ENCODE measurements around the gene GATA6.
A peak's percentile ranks its signal among the peaks of the same experiment; 100 is the strongest.
"Not testable (repeated sequence)": the region's sequence is repeated elsewhere in the genome, so short reads cannot be mapped to it uniquely, and the experiment has no call there.

GATA6 gene

DNA sequence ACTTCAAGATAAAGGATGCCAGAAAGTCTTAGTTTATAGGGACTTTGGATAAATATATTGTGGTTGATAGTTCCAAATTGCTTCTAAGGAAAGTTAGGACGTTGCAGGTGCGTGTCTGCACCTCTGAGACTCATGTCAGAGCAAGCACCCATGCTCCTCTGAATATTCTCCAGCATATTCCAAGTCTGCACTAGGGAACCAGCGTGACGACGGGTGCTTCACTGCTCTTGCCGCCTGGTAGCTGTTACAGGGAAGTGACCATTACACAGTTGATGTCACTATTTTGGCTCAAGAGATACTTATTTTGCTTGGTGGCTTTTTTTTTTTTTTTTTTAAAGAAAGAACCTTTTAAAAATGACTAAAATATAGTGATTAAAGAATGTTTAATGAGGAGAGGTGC lies 35.6 kb downstream of the GATA6 start:
- no peak for DNase-seq (ENCODE audit: low read depth)

DNA sequence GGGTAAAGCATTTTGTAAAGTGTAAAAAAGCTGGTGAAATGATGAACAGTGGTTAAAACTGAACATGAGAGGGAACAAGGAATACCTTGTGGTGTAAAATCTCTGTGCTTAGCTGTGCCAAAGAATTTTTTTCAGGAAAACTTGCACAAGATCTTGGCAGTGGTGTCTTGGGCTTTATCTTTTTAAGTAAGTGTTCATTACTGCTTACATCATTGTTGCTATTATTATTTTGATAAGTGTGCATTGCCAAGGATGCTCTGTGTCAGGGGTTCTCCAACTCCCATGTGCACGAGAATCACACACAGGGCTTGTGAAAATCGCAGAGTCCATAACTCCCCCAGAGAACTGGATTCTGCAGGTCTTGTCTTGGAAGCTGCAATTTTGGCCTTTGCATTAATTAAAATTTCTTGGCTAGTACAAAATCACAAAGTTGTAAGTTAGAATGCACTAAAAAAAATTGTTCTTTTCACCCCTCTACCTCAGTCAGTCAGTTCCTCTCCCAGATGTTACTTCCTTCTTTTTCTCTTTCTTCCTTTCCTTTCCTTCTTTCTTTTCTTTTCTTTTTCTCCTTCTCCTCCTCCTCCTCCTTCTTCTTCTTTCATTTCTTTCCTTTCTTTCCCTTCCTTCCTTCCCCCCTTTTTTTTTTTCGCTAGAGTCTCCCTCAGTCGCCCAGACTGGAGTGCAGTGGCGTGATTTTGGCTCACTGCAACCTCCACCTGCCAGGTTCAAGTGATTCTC lies 37.8 kb downstream of the GATA6 start:
- DNase-seq (ENCODE audit: low read depth): no peak

DNA sequence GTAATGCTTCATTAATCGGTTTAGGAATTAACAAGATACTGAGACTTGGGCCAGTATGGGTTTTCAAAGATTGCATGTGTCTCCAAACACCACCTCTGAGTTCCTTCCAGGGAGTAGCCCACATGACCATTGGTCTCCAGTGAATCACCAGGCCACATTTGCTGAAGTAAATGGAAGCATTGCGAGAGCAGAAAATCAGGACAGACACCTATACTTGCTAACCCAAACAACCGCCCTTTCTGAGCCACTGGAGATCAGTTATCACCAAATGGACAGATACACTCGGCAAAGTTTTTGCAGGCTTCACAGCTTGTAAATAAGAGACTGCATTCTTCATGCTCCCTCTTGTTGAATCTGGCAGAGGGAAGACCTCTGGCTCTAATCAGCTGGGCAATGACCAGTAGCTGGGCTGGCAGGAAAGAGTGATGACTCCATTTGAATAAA lies 40.9 kb downstream of the GATA6 start:
- DNase-seq (ENCODE audit: low read depth): no peak

DNA sequence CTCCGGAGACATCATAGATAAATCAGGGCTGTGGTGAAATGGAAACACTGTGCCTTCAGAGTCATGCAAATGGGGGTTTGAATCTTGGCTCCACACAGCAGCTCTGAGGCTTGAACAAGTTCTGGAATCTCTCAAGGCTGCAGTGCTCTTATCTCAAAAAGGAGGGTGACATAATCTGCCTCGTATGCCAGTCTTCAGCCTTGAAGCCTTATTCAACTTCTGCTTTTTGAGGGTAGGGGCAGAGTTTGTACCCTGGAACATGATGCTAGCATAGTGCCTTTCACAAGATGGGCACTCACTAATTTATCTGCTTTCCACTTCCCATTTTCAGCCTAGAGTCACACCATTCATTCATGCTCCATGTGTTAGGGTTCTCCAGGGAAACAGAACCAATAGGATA lies 42.3 kb downstream of the GATA6 start:
- no peak for DNase-seq (ENCODE audit: low read depth)

DNA sequence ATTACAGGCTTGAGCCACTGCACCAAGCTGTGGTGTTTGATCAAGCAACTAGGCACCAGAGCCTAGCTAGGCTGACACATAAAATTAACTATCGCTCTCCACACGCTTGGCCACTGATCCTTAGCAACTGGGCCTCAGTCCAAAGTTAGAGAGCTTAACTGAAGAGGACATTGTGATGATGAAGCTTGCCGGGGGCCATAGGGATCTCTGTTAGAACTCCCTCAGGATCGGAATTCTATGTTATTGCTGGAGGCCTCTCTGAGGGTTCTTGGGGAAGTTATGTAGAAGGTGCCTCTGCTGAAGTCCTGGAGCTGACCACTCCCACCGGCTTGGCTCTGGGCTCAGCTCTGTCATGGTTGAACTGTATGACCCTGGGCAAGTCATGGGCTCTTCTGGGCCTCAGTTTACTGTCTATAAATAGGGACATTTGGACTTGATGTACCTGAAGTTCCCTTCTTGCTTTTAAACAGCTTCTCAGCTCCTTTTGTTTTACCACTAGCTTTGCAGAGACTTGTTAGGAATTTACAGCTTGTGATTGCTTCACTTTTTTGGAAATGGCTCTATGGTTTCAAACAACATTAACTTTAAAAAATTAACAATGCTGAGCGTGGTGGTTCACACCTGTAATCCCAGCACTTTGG lies 44.1 kb downstream of the GATA6 start:
- no peak for DNase-seq (ENCODE audit: low read depth)

DNA sequence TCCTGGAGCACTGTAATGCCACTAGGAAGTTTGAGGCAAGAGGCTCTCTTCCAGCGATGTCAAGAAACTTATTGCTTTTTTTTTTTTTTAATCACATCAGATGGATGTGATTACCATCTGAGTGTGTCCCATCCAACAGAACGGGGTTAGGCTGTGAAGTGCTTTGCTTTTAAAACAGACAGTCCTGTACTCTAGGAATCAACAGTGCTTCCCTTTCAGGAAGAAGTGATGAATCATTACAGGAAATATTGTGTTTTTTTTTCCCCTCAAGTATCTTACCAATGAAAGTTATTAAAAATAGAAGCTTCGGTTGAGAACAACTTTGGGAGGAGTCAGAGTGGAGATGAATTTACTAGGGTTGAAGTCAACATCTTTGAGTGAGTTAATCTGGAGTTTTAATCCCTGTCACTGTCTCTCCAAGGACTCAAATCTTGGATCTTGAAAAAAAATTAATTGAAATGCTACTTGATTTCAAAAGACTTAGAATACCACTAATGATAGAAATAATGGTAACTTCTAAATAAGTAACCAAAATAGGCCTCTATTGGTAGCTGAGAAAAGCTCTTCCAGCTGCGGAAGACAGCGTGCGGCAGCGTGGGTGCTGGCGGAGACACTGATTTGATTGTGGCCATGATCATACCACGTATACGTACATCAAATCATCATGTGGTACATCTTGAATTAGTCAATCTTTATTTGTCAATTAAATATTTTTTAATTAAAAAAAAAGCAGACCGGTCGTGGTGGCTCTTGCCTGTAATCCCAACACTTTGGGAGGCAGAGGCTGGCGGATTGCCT lies 45.5 kb downstream of the GATA6 start:
- DNase-seq (ENCODE audit: low read depth): no peak

DNA sequence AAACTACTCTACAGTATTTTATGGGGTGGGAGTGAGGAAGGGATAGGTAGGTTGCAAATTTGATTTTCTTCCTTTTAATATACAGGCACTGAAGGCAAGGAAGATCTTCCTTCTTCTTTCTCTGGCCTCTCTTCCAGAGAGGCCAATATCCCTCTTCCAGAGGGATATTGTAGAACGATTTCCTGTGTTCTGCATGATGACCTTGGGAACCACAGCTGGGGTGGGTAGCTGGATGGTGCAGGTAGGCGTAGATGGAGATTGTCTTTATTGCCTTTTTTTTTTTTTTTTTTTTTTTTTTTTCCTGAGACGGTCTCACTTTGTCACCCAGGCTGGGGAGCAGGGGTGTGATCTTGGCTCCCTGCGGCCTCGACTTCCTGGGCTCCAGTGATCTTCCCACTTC lies 49.4 kb downstream of the GATA6 start:
- DNase-seq (ENCODE audit: low read depth): no peak

DNA sequence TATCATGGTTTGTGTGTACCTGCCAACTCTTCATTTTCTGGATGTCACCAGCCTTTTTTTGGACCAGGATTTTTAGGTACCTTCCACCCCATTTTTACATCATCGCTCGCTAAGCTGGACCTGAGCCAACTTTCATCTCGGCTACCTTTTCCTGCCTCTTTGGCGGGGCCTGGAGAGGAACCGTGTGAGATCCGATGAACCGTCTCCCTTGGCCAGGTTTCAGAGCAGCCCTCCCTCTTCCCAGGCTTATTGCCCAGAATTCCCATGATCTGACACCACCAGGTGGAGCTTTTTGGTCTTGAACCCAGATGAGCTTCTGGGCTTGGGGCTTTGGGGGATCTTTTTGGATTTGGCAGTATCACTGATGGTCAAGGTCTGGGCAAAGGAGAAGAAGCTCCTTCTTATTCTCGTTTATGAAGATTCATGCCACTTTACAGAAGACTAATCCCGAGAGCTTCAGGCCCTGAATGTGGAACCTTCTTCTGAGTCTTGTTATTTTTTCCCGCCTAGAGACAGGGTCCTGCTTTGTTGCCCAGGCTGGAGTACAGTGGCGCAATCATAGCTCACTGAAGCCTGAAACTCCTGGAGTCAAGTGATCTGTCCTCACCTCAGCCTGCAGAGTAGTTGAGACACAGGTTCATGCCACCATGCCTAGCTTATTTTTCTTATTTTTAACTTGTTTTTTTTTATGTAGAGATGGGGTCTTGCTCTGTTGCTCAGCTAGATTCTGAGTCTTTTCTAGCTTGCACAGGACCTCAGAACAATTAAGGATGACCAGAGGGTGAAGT lies 50.4 kb downstream of the GATA6 start:
- DNase-seq (ENCODE audit: low read depth): no peak

DNA sequence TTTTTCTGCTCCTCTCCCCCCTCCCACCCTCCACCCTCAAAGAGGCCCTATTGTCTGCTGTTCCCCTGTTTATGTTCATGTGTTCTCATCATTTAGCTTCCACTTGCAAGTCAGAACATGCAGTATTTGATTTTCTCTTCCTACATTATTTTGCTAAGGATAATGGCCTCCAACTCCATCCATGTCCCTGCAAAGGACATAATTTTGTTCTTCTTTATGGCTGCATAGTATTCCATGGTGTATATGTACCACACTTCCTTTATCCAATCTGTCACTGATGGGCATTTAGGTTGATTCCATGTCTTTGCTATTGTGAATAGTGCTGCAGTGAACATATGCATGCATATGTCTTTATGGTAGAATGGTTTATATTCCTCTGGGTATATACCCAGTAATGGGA lies 51.2 kb downstream of the GATA6 start:
- not testable (repeated sequence) for DNase-seq (ENCODE audit: low read depth)

DNA sequence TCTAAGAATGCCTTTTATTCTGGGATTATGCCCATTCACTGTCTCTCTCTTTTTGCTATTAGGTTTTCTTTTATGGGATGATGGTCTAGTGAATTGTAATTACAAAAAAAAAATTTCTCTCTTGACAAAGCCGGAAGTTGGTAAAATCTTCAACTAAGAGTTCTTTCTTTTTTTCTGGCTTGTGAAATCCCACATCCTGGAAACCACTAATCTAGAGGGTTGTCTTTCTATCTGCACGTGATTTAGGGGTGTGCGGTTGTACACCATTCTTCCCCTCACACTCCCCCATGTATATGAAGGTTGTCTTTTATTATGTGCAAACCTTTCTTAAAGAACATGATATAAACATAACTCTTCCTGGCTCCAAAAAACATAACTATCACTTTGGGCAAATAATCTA lies 52.0 kb downstream of the GATA6 start:
- DNase-seq (ENCODE audit: low read depth): no peak

DNA sequence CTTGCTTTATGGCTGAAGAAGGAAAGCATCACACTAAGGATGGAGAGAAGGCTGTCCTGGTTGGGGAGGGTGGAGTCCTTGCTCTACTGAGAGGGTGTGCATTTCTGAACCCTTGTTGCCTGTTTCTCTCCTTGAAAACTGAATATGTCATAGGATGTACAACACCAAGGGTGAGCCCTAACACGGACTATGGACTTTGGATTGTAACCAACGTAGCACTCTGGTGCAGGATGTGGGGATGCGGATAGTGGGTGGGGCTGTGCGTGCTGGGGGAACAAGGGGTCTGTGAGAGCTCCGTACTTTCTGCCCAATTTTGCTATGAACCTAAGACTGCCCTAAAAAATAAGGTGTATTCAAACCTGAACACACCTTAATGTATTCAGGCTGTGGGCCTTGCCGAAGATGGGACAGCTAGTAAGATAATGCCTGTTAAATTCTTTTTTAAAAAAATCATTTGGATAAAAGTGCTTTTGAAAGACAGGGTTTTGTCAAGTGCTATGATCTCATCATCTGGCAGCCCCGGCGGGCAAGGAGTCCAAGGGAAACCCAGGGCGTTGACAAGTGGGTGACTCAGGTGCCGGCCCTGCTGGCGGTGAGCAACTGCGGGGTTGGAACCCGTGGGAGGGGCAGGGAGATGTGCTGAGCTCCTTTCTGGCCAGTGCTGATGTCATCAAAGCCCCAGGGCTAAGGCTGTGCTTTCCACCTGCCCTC lies 54.0 kb downstream of the GATA6 start:
- DNase-seq (ENCODE audit: low read depth): no peak

DNA sequence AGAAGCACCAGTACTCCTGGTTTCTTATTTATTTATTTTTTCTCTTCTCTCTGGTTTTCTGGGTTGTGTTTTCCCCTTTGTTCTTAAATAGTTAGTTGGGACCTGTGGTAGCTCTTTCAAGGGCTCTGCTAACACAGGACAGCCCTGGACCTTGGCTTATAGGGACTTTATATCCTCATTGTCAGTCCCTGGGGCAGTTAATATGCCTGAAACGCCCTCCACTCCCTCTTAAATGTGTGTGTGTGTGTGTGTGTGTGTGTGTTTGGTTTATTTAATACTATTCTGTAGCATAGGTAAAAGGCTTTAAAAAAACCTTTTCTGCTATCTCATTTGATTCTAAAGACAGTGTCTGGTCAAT lies 54.6 kb downstream of the GATA6 start:
- DNase-seq (ENCODE audit: low read depth): no peak

DNA sequence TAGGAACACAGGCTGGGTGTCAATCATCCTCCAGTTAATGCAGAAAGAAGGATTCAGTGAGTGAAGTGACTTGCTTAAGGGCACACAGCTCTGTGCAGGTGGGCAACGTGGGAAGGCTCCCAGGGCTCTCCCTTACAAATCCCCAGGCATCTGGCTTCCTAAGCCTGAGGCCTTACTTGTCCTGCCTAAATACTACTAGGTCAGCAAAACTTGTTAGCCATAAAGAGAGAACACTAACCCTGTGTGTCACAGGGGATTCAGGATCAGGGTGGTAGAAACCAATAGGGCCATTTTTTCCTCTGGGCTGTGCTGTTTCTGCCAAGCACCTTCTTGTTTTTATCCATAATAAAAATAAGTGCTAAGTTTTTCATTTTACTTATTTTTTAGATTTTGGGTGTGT lies 55.0 kb downstream of the GATA6 start:
- no peak for DNase-seq (ENCODE audit: low read depth)

DNA sequence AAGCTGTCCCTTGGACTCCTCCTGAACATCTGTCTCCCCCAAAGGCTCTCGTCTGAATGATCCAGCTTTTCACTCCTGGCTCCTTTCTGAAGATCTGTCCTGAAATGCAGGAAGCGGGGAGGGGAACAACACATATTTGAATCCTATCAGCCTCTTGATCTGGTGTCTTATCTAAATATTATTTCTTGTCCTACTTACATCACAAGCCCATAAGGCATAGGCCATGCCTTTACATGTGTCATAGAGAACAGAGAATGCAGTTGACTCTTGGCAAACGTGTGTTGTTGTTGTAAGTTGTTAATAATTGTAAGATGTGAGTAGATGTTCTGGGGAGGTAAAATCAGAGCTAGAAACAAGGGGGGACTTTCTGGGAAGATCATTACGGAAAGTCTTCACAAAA lies 57.4 kb downstream of the GATA6 start:
- no peak for DNase-seq (ENCODE audit: low read depth)

DNA sequence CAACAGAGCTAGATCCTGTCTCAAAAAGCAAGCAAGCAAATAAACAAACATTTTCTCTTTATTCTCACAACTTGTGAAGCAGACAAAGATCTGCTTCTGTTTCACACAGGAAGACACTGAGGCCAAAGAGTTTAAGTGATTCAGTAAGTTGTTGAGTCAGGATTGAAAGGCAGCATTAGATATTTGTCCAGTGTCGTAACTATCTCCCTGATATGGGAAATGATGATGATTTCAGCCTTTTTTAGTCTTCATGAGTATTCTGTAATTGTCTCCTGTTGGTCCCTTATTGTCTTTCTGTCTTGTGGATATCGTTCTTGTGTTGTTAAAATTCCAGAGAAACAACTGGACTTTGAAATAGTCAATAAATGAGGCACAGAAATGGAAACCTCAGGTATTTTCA lies 59.6 kb downstream of the GATA6 start:
- DNase-seq (ENCODE audit: low read depth): no peak

DNA sequence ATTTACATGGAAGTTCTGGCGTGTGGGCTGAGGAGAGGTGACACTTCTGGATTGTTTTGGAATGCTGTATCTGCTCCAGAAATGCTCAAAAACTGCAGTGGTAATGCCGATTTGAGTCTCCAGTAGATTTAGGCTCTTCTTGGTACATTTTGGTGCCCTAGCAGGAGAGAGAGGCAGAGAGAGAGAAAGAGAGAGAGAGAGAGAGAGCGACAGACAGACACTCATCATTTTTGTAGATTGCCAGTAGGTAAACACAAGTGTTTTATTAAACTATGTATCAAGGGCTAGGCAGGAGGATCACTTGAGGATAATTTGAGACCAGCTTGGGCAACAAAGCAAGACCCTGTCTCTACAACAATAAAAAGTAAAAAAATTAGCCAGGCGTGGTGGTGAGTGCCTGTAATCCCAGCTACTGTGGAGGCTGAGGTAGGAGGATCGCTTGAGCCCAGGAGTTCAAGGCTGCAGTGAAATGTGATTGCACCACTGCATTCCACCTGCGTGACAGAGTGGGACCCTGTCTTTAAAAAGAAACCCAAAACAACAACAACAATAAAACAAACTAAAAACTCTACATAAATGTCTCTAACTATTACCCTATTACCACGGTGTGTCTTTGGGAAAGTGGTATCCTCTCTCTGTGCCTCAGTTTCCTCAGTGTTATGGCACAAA lies 60.2 kb downstream of the GATA6 start:
- DNase-seq (ENCODE audit: low read depth): no peak

DNA sequence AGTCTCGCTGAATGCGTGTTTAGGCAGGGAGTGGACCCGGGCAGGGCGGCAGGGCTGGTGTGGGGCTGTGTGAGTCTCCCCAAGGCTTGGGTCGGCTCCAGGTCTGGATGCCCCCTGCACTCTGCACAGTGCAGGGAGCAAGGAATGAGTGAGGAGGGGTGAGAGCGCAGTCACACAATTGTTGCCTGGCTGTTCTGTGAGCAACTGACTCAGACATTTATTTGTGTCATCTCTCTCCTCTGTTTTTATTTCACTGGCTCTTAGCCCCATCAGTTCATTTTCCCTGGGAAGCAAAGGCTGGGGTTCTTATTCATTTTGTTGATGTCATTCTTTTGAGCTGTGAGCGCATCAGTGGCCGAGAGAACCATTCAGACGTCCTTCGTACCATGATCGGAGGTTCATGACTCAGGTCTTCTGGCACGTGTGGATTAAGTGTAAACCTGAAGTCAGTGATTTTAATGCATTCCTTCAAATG lies 61.1 kb downstream of the GATA6 start:
- DNase-seq (ENCODE audit: low read depth): no peak

DNA sequence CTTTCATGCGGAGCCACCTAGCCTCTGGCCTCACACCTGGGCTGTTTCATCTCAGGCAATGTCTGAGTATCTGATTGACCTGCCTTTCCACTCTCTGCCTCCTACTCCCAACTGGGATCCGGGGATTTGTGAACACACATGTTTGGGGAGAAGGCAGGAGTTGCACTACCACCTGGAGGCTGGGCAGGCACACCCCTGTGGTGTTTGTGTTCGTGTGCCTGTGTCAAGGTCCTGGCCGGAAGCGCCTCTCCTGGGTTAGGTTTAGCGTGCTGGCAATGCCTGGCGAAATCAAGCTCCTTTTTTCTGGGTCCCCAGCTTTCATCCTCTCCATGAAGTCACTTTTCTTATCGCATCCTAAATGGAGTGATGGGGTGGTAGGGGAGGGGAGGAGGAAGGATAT lies 63.9 kb downstream of the GATA6 start:
- DNase-seq (ENCODE audit: low read depth): no peak

DNA sequence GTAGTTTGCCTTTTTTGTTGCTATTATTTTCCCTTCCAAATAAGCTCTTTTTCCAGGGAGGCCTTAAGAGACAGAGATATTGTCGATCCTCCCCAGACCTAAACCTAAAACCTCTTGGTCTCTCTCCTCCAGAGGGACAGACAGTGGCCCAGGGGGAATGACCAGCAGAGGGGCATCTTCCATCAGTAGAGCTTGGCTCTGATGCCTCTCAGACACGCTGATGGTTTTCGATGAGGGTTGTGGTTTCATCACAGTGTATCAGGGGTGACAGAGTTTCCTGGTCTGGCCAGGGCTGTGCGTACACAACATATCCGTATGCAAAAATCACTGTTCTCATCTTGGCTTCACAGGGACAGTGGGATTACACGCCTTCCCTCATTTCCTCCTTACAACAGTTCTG lies 68.6 kb downstream of the GATA6 start:
- peak; percentile 9 for DNase-seq (ENCODE audit: low read depth)

DNA sequence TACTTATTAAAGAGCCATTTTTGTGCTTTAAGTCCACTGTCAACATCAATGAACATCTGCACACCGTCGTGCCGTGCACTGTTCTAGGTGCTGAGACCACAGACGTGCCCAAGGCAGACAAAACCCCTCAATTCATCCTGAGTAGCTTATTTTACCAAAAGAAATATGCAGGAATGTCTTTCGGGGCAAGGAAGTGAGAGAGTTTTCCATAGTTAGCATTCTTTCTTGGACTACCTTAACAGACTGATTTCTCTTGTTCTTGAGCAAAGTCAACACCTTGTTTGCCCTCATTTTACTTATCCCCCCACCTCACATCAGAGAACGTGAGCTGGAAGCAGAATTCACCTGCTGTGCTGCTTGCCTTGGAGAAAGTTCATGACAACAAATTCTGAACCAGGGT lies 69.3 kb downstream of the GATA6 start:
- no peak for DNase-seq (ENCODE audit: low read depth)

DNA sequence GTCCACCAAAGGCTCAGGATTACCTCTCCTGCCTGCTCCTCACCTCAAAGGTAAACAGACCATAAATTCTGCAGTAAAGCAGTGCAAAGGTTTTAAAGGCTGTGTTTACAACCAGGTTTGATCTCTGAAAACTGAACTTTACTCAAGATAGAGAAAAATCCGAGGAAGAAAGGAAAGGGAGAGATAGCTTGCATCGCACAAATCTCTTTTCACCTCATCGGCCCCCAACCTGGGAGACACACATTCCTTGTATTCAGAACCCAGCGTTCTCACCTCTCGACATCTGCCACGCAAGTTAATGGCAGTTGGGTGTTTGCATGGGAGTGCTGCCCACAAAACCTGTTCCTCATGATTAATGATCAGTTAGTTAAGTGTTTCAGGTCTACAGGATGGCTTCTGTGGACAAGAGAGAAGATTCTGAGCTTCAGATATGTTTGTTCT lies 72.6 kb downstream of the GATA6 start:
- no peak for DNase-seq (ENCODE audit: low read depth)

Measured in stimulated activated CD8-positive, alpha-beta memory T cell treated with anti-CD3 and anti-CD28 coated beads, Interleukin-12 subunit alpha, Interleukin-12 subunit beta, amount 100 ng/mL, for 1 hour (primary cell).